ENCODE measurements around the gene SSPN.

SSPN gene

DNA sequence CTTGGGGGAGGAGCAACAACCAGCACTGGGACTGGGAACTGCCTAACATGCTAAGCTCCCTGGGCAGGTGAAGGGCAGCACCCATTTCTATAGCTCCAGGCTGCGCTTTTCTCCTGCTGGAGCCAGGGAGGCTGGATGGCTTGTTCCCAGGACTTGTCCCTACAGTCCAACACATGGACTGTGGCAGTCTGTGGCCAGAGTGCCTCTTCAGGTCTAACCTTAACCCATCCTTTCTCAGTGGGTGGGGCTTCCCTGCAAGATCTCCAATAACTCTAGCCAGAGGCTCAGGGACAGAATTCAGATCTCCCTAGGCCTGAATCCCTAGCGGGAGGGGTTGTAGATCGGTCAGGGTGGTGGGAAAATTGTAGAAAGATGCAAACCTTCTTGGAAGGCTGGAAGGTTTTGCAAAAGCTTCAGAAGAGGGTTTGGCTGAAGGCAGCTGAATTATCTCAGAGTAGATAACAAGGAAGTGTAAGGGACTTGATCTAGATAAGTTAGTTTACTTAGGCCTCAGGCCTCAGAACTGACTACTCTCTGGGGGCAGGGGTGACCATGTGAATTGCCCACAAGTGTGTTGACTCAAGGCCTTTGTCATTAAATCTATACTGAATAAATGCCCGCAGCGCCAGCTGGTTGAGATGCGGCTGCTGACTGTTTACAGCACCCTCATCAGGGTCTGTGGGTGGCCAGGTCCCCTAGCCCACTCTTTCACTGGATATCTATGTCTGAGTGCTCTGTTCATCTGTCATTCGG, 60.7 kb downstream of the SSPN start:
- Histone ChIP-seq H3K27me3 (ENCODE audit: control insufficient read depth, insufficient read depth, low read length, poor library complexity, severe bottlenecking) (no peaks in the 10 kb centered on the region), H3K4me1 (ENCODE audit: control insufficient read depth, insufficient read depth, low read length) (no peaks in the 10 kb centered on the region), H3K9me3 (ENCODE audit: control insufficient read depth, low read length) (no peaks in the 10 kb centered on the region), H3K4me3 (ENCODE audit: insufficient read depth, low read depth, low read length) (no peak overlapping the region), H3K36me3 (ENCODE audit: control insufficient read depth, insufficient read depth, low read length) (no peaks in the 10 kb centered on the region), H3K27ac (ENCODE audit: insufficient read depth, low read depth, low read length, poor library complexity, severe bottlenecking) (no peak overlapping the region)
- WGBS, 2 experiments = 96 to 97% methylated on average over 7 of the region's 7 CpGs

- Histone ChIP-seq H3K9me3 (ENCODE audit: control insufficient read depth, low read length) (no peaks in the 10 kb centered on the region), H3K27me3 (ENCODE audit: control insufficient read depth, insufficient read depth, low read length, poor library complexity, severe bottlenecking) (no peaks in the 10 kb centered on the region), H3K4me1 (ENCODE audit: control insufficient read depth, insufficient read depth, low read length) (no peaks in the 10 kb centered on the region), H3K27ac (ENCODE audit: insufficient read depth, low read depth, low read length, poor library complexity, severe bottlenecking) (no peak overlapping the region), H3K36me3 (ENCODE audit: control insufficient read depth, insufficient read depth, low read length) (no peaks in the 10 kb centered on the region), H3K4me3 (ENCODE audit: insufficient read depth, low read depth, low read length) (no peak overlapping the region)
- 100% methylated on average over 1 of the region's 2 CpGs; no CpG with 5 or more reads in 1 of the 2 experiments for WGBS, 2 experiments
These were observed 69.0 kb downstream of the SSPN start for GRCh38 chr12:26264215-26264838.

GRCh38 chr12:26265606-26266005, 70.2 kb downstream of the SSPN start:
- no peak overlapping the region for H3K27ac ChIP-seq (ENCODE audit: insufficient read depth, low read depth, low read length, poor library complexity, severe bottlenecking)
- no peaks in the 10 kb centered on the region for H3K9me3 ChIP-seq (ENCODE audit: control insufficient read depth, low read length)
- H3K36me3 ChIP-seq (ENCODE audit: control insufficient read depth, insufficient read depth, low read length) = no peaks in the 10 kb centered on the region
- H3K4me1 ChIP-seq (ENCODE audit: control insufficient read depth, insufficient read depth, low read length) = no peaks in the 10 kb centered on the region
- H3K4me3 ChIP-seq (ENCODE audit: insufficient read depth, low read depth, low read length) = no peak overlapping the region
- H3K27me3 ChIP-seq (ENCODE audit: control insufficient read depth, insufficient read depth, low read length, poor library complexity, severe bottlenecking) = no peaks in the 10 kb centered on the region

GRCh38 chr12:26266881-26267280, 71.5 kb downstream of the SSPN start:
- Histone ChIP-seq H3K4me3 (ENCODE audit: insufficient read depth, low read depth, low read length) (no peak overlapping the region), H3K36me3 (ENCODE audit: control insufficient read depth, insufficient read depth, low read length) (no peaks in the 10 kb centered on the region), H3K27ac (ENCODE audit: insufficient read depth, low read depth, low read length, poor library complexity, severe bottlenecking) (no peak overlapping the region), H3K4me1 (ENCODE audit: control insufficient read depth, insufficient read depth, low read length) (no peaks in the 10 kb centered on the region), H3K9me3 (ENCODE audit: control insufficient read depth, low read length) (no peaks in the 10 kb centered on the region), H3K27me3 (ENCODE audit: control insufficient read depth, insufficient read depth, low read length, poor library complexity, severe bottlenecking) (no peaks in the 10 kb centered on the region)

GRCh38 chr12:26268841-26269561, 73.6 kb downstream of the SSPN start:
- Histone ChIP-seq H3K36me3 (ENCODE audit: control insufficient read depth, insufficient read depth, low read length) (no peaks in the 10 kb centered on the region), H3K9me3 (ENCODE audit: control insufficient read depth, low read length) (no peaks in the 10 kb centered on the region), H3K4me1 (ENCODE audit: control insufficient read depth, insufficient read depth, low read length) (no peaks in the 10 kb centered on the region), H3K4me3 (ENCODE audit: insufficient read depth, low read depth, low read length) (no peak overlapping the region), H3K27me3 (ENCODE audit: control insufficient read depth, insufficient read depth, low read length, poor library complexity, severe bottlenecking) (no peaks in the 10 kb centered on the region), H3K27ac (ENCODE audit: insufficient read depth, low read depth, low read length, poor library complexity, severe bottlenecking) (no peak overlapping the region)
- WGBS, 2 experiments = 81 to 83% methylated on average over 2 of the region's 2 CpGs

DNA sequence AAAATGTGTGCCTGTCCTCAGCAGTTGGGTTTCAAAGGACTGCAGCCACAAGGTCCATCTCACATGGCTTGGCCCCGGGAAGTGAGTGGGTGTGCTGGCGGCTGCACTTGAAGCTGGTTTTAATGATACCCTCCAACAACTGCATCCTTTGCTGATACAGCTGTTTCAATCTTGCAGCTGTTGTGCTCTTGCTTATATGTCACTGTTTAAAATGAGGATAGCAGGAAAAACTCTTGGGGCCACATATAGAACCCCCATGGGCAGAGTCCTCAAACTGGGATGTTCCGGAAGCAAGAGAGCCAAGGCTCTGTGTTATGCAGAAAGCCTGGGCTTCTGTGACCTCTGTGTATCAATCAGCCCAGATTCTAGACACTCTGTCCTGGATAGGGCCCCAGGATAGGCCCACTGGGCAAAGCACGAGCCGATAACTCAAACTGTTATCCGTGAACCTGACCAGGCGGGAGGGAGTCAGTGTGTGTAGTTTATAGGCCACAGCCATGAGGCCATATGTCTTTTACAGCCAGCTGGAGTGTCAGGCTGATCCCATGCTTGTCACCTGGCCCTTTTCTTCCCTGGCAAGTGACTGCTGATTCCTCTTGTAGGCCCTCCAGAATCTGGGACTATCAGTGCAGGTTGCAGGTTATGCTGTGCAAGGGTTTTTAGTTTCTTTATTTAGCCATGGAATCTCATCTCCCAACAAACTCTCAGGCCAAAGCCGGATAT, 74.3 kb downstream of the SSPN start:
- H3K9me3 ChIP-seq (ENCODE audit: control insufficient read depth, low read length) = no peaks in the 10 kb centered on the region
- 94 to 96% methylated on average over 7 of the region's 8 CpGs for WGBS, 2 experiments
- no peak overlapping the region for H3K4me3 ChIP-seq (ENCODE audit: insufficient read depth, low read depth, low read length)
- H3K27ac ChIP-seq (ENCODE audit: insufficient read depth, low read depth, low read length, poor library complexity, severe bottlenecking) = no peak overlapping the region
- H3K4me1 ChIP-seq (ENCODE audit: control insufficient read depth, insufficient read depth, low read length) = peaks cover 4% of the 10 kb centered on the region
- no peaks in the 10 kb centered on the region for H3K36me3 ChIP-seq (ENCODE audit: control insufficient read depth, insufficient read depth, low read length)
- no peaks in the 10 kb centered on the region for H3K27me3 ChIP-seq (ENCODE audit: control insufficient read depth, insufficient read depth, low read length, poor library complexity, severe bottlenecking)

DNA sequence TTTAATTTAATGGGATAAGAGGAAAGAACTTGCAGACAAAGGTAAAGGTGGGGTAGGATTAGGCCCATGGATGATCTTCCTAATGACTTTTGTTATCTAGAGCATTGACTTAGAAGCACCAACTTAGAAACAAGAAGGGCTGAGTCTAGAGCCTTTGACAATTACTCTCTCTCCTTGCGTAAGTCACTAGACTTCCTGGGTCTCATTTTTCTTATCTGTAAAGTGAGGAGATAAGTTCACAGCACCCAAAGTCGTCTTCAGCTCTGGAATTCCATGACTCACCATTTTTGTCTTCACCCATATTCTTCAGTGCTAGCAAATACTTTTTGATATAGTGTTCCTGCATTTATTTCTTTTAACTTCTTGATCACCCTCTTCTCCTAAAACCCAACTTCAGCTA, 75.7 kb downstream of the SSPN start:
- Histone ChIP-seq H3K27ac (ENCODE audit: insufficient read depth, low read depth, low read length, poor library complexity, severe bottlenecking) (no peak overlapping the region), H3K9me3 (ENCODE audit: control insufficient read depth, low read length) (no peaks in the 10 kb centered on the region), H3K4me3 (ENCODE audit: insufficient read depth, low read depth, low read length) (no peak overlapping the region), H3K27me3 (ENCODE audit: control insufficient read depth, insufficient read depth, low read length, poor library complexity, severe bottlenecking) (no peaks in the 10 kb centered on the region), H3K36me3 (ENCODE audit: control insufficient read depth, insufficient read depth, low read length) (no peaks in the 10 kb centered on the region), H3K4me1 (ENCODE audit: control insufficient read depth, insufficient read depth, low read length) (peaks cover 4% of the 10 kb centered on the region)
- WGBS, 2 experiments = 74 to 87% methylated on average over 2 of the region's 2 CpGs

DNA sequence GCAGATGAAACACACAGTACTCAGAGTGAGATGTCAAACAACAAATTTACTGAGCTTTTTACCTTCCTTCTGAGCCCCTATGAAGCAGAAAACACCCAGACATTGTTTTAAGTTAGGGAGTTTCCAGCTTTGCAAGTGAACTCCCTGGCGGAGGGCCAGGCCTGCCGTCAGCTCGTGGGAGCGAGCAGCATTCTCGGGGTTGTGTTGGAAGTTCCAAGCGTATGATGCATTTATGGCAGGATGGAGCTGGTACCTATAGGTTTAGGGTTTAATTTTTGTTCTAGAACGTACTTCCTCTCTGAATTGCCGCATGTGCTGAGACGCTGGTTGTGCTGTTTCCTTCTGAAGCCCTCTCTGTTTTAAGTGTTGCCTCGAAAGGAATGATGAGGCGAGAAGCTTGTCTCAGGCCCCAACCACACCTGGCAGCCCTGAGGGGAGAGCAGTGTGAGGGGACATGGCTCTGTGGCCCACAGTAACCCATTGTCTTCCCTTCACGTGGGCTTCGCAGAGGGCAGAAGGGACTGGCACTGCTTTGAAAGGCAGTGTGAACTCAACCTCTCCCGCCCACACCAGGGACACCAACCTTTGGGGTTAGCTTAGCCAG, 76.6 kb downstream of the SSPN start:
- WGBS, 2 experiments = 92 to 94% methylated on average over 14 of the region's 14 CpGs
- no peak overlapping the region for H3K27ac ChIP-seq (ENCODE audit: insufficient read depth, low read depth, low read length, poor library complexity, severe bottlenecking)

DNA sequence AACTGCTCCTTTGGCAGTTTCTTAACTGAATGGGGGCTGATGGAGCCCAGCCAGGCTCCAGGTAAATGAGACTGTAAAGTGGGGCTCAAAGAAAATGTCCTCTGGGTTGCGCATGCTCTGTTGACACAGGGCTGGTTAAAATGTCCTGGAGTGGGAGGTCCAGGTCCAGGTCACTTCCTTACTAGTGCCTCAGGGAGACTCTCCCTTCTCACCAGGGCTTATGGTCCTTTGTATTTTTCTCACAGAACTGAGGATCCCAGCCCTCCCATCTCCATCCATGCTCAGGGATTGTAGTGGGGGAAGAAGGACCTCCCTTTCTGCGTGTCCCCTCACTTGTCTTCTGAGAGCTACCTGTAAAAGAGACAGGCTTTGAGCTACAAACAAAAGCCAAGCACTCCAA, 77.5 kb downstream of the SSPN start:
- Histone ChIP-seq H3K27me3 (ENCODE audit: control insufficient read depth, insufficient read depth, low read length, poor library complexity, severe bottlenecking) (no peaks in the 10 kb centered on the region), H3K27ac (ENCODE audit: insufficient read depth, low read depth, low read length, poor library complexity, severe bottlenecking) (no peak overlapping the region), H3K36me3 (ENCODE audit: control insufficient read depth, insufficient read depth, low read length) (no peaks in the 10 kb centered on the region), H3K4me3 (ENCODE audit: insufficient read depth, low read depth, low read length) (no peak overlapping the region), H3K4me1 (ENCODE audit: control insufficient read depth, insufficient read depth, low read length) (peaks cover 4% of the 10 kb centered on the region), H3K9me3 (ENCODE audit: control insufficient read depth, low read length) (no peaks in the 10 kb centered on the region)
- WGBS, 2 experiments = 90 to 100% methylated on average over 1 to 2 of the region's 2 CpGs

More for the DNA sequence above, 76.6 kb downstream of the SSPN start:
- Histone ChIP-seq H3K4me1 (ENCODE audit: control insufficient read depth, insufficient read depth, low read length) (peaks cover 4% of the 10 kb centered on the region), H3K27me3 (ENCODE audit: control insufficient read depth, insufficient read depth, low read length, poor library complexity, severe bottlenecking) (no peaks in the 10 kb centered on the region), H3K4me3 (ENCODE audit: insufficient read depth, low read depth, low read length) (no peak overlapping the region), H3K36me3 (ENCODE audit: control insufficient read depth, insufficient read depth, low read length) (no peaks in the 10 kb centered on the region), H3K9me3 (ENCODE audit: control insufficient read depth, low read length) (no peaks in the 10 kb centered on the region)

Data from ectodermal cell (in vitro differentiated cells).